Trophoblast cell (in vitro differentiated cells and primary cell): ENCODE measurements around the gene SEZ6L.

Source experiments
- DNase-seq, 2 donors: peaks; one replicate each; pipeline ENCODE4 v3.0.0-alpha.2; 2016
- H2AFZ ChIP-seq: 2 replicates; pipeline ENCODE4 v1.6.1; 2013; ENCODE audit warnings: low read length, moderate library complexity, mild to moderate bottlenecking; ENCODE audit not compliant: insufficient read depth, poor library complexity
- H2AK5ac ChIP-seq: 2 replicates; pipeline ENCODE4 v1.6.1; 2013; ENCODE audit warnings: mild to moderate bottlenecking, low read length
- H2BK120ac ChIP-seq: 2 replicates; pipeline ENCODE4 v1.6.1; 2013; ENCODE audit warnings: low read length, mild to moderate bottlenecking, moderate library complexity; ENCODE audit not compliant: insufficient read depth, poor library complexity
- H2BK12ac ChIP-seq: 2 replicates; pipeline ENCODE4 v1.6.1; 2013; ENCODE audit warnings: mild to moderate bottlenecking, low read length, moderate library complexity
- H2BK5ac ChIP-seq: 2 replicates; pipeline ENCODE4 v1.6.1; 2013; ENCODE audit warnings: low read length, low read depth, moderate library complexity, mild to moderate bottlenecking; ENCODE audit not compliant: poor library complexity
- H3K14ac ChIP-seq: 2 replicates; pipeline ENCODE4 v1.6.1; 2013; ENCODE audit warnings: mild to moderate bottlenecking, low read length
- H3K18ac ChIP-seq: 2 replicates; pipeline ENCODE4 v1.6.1; 2013; ENCODE audit warnings: mild to moderate bottlenecking, low read length
- H3K23ac ChIP-seq: 2 replicates; pipeline ENCODE4 v1.6.1; 2013; ENCODE audit warnings: low read length
- H3K27ac ChIP-seq: 2 replicates; pipeline ENCODE4 v1.5.1; 2013; ENCODE audit warnings: low read depth, mild to moderate bottlenecking, inconsistent platforms, low read length, moderate library complexity
- H3K27me3 ChIP-seq: 2 replicates; pipeline ENCODE4 v1.6.1; 2013; ENCODE audit warnings: inconsistent platforms, mild to moderate bottlenecking, low read length, moderate library complexity; ENCODE audit not compliant: insufficient read depth
- H3K36me3 ChIP-seq, 2 experiments: 1 replicate in 1 of 2; 2 replicates in 1 of 2; pipeline ENCODE4 v1.6.1; 2013; ENCODE audit warnings: low read length in 2 of 2, mild to moderate bottlenecking in 2 of 2, moderate library complexity in 1 of 2; ENCODE audit not compliant: insufficient read depth in 2 of 2, control insufficient read depth in 1 of 2
- H3K4ac ChIP-seq: 2 replicates; pipeline ENCODE4 v1.6.1; 2013; ENCODE audit warnings: low read depth, mild to moderate bottlenecking, low read length, moderate library complexity
- H3K4me1 ChIP-seq, 2 experiments: 1 replicate in 1 of 2; 2 replicates in 1 of 2; pipeline ENCODE4 v1.6.1; 2013; ENCODE audit warnings: low read length in 2 of 2, mild to moderate bottlenecking in 2 of 2, moderate library complexity in 1 of 2; ENCODE audit not compliant: insufficient read depth in 2 of 2, control insufficient read depth in 1 of 2
- H3K4me2 ChIP-seq: 2 replicates; pipeline ENCODE4 v1.6.1; 2013; ENCODE audit warnings: inconsistent platforms, mild to moderate bottlenecking, low read length, moderate library complexity
- H3K4me3 ChIP-seq: 2 replicates; pipeline ENCODE4 v1.5.1; 2013; ENCODE audit warnings: mild to moderate bottlenecking, low read depth, low read length, inconsistent platforms
- H3K79me1 ChIP-seq: one replicate; pipeline ENCODE4 v1.6.1; 2013; ENCODE audit warnings: low read length
- H3K79me2 ChIP-seq: 2 replicates; pipeline ENCODE4 v1.6.1; 2013; ENCODE audit warnings: low read length, mild to moderate bottlenecking; ENCODE audit not compliant: control insufficient read depth, insufficient read depth, poor library complexity
- H3K9ac ChIP-seq: 2 replicates; pipeline ENCODE4 v1.6.1; 2013; ENCODE audit warnings: mild to moderate bottlenecking, low read length
- H3K9me3 ChIP-seq: 2 replicates; pipeline ENCODE4 v1.6.1; 2013; ENCODE audit warnings: low read depth, mild to moderate bottlenecking, control low read depth, inconsistent platforms, low read length; ENCODE audit not compliant: insufficient read depth
- H4K12ac ChIP-seq: 2 replicates; pipeline ENCODE4 v1.6.1; 2013; ENCODE audit warnings: low read depth, mild to moderate bottlenecking, low read length, moderate library complexity
- H4K8ac ChIP-seq: 2 replicates; pipeline ENCODE4 v1.6.1; 2013; ENCODE audit warnings: low read depth, mild to moderate bottlenecking, low read length, moderate library complexity
- H4K91ac ChIP-seq: one replicate; pipeline ENCODE4 v1.6.1; 2013; ENCODE audit warnings: low read depth, mild to moderate bottlenecking, low read length, moderate library complexity
- WGBS: extraction: QIAGEN DNeasy Blood & Tissue Kit; methylation state at CpG from one replicate; pipeline ENCODE4 v1.1.7; 2013; ENCODE audit warnings: missing lambda C conversion rate; ENCODE audit not compliant: insufficient read length, insufficient coverage; ENCODE audit errors: extremely low coverage; 5-methylcytosine and 5-hydroxymethylcytosine counted together

SEZ6L gene

GRCh38 chr22:26194313-26194712, 25.1 kb downstream of the SEZ6L start:
- H3K18ac ChIP-seq = no peak overlapping the region
- H2AFZ ChIP-seq = no peak overlapping the region
- H2AK5ac ChIP-seq = no peak overlapping the region
- H3K9me3 ChIP-seq = no peaks in the 10 kb centered on the region
- H3K23ac ChIP-seq = no peak overlapping the region
- no peak overlapping the region for H3K4me2 ChIP-seq
- no peak overlapping the region for H2BK5ac ChIP-seq
- H3K4me3 ChIP-seq = no peak overlapping the region
- H3K79me2 ChIP-seq = no peaks in the 10 kb centered on the region
- DNase-seq = no peak
- no peak overlapping the region for H3K14ac ChIP-seq
- no peak overlapping the region for H3K27ac ChIP-seq
- no peak overlapping the region for H4K8ac ChIP-seq
- no peak overlapping the region for H4K12ac ChIP-seq
- no peaks in the 10 kb centered on the region for H3K27me3 ChIP-seq
- no peaks in the 10 kb centered on the region for H3K79me1 ChIP-seq
- no peak overlapping the region for H4K91ac ChIP-seq
- no peak overlapping the region for H3K4ac ChIP-seq
- no peaks in the 10 kb centered on the region for H3K4me1 ChIP-seq
- WGBS = no CpG with 5 or more reads among the region's 3 CpGs
- H2BK12ac ChIP-seq = no peak overlapping the region
- H3K9ac ChIP-seq = no peak overlapping the region
- no peaks in the 10 kb centered on the region for H3K36me3 ChIP-seq
- H2BK120ac ChIP-seq = no peak overlapping the region

GRCh38 chr22:26194877-26195276, 25.6 kb downstream of the SEZ6L start:
- no peak overlapping the region for H3K23ac ChIP-seq
- no peak overlapping the region for H4K12ac ChIP-seq
- no peaks in the 10 kb centered on the region for H3K79me2 ChIP-seq
- no peak overlapping the region for H3K9ac ChIP-seq
- no peak overlapping the region for H3K4me2 ChIP-seq
- H3K27me3 ChIP-seq = no peaks in the 10 kb centered on the region
- H2AK5ac ChIP-seq = no peak overlapping the region
- no peak overlapping the region for H3K14ac ChIP-seq
- H3K9me3 ChIP-seq = no peaks in the 10 kb centered on the region
- H3K18ac ChIP-seq = no peak overlapping the region
- no peaks in the 10 kb centered on the region for H3K4me1 ChIP-seq
- no peak overlapping the region for H2BK12ac ChIP-seq
- H3K27ac ChIP-seq = no peak overlapping the region
- no CpG with 5 or more reads among the region's 2 CpGs for whole genome bisulfite sequencing
- no peak overlapping the region for H4K8ac ChIP-seq
- no peaks in the 10 kb centered on the region for H3K79me1 ChIP-seq
- no peaks in the 10 kb centered on the region for H3K36me3 ChIP-seq
- no peak overlapping the region for H3K4me3 ChIP-seq
- no peak overlapping the region for H3K4ac ChIP-seq
- no peak overlapping the region for H2BK5ac ChIP-seq
- DNase-seq = no peak
- no peak overlapping the region for H2BK120ac ChIP-seq
- no peak overlapping the region for H2AFZ ChIP-seq
- no peak overlapping the region for H4K91ac ChIP-seq

GRCh38 chr22:26196657-26197056, 27.4 kb downstream of the SEZ6L start:
- Histone ChIP-seq H4K8ac (no peak overlapping the region), H3K9ac (no peak overlapping the region), H3K23ac (no peak overlapping the region), H3K79me2 (no peaks in the 10 kb centered on the region), H3K4me2 (no peak overlapping the region), H3K36me3 (no peaks in the 10 kb centered on the region), H3K4me1 (no peaks in the 10 kb centered on the region), H2BK12ac (no peak overlapping the region), H2AK5ac (no peak overlapping the region), H3K14ac (no peak overlapping the region), H4K12ac (no peak overlapping the region), H3K4ac (no peak overlapping the region), H3K27me3 (no peaks in the 10 kb centered on the region), H3K4me3 (no peak overlapping the region), H2BK5ac (no peak overlapping the region), H3K79me1 (no peaks in the 10 kb centered on the region), H4K91ac (no peak overlapping the region), H3K27ac (no peak overlapping the region), H2AFZ (no peak overlapping the region), H3K9me3 (no peaks in the 10 kb centered on the region), H2BK120ac (no peak overlapping the region), H3K18ac (no peak overlapping the region)
- DNase-seq = no peak
- no CpG with 5 or more reads among the region's 3 CpGs for WGBS

GRCh38 chr22:26197425-26197824, 28.2 kb downstream of the SEZ6L start:
- no peak overlapping the region for H2AK5ac ChIP-seq
- H3K18ac ChIP-seq = no peak overlapping the region
- no peaks in the 10 kb centered on the region for H3K79me2 ChIP-seq
- no peak overlapping the region for H3K27ac ChIP-seq
- H3K4me2 ChIP-seq = no peak overlapping the region
- H3K14ac ChIP-seq = no peak overlapping the region
- H3K9me3 ChIP-seq = no peaks in the 10 kb centered on the region
- H3K4me3 ChIP-seq = no peak overlapping the region
- H3K36me3 ChIP-seq = no peaks in the 10 kb centered on the region
- no peak overlapping the region for H4K12ac ChIP-seq
- H4K91ac ChIP-seq = no peak overlapping the region
- no peak for DNase-seq
- no peak overlapping the region for H3K23ac ChIP-seq
- no peak overlapping the region for H2BK120ac ChIP-seq
- no CpG with 5 or more reads among the region's 1 CpG for WGBS
- no peak overlapping the region for H3K4ac ChIP-seq
- H2BK12ac ChIP-seq = no peak overlapping the region
- H3K27me3 ChIP-seq = no peaks in the 10 kb centered on the region
- no peaks in the 10 kb centered on the region for H3K4me1 ChIP-seq
- no peak overlapping the region for H3K9ac ChIP-seq
- H2AFZ ChIP-seq = no peak overlapping the region
- H4K8ac ChIP-seq = no peak overlapping the region
- no peak overlapping the region for H2BK5ac ChIP-seq
- H3K79me1 ChIP-seq = no peaks in the 10 kb centered on the region
